GM18870 (cell line): ENCODE measurements around the gene CCDC170.

ENCODE experiments used
- ATAC-seq: cut with Tn5 transposase; IDR thresholded peaks from one replicate; pipeline ENCODE4 v1.9.1; 2021; ENCODE audit warnings: moderate library complexity; ENCODE audit not compliant: unreplicated experiment

The CCDC170 gene

DNA sequence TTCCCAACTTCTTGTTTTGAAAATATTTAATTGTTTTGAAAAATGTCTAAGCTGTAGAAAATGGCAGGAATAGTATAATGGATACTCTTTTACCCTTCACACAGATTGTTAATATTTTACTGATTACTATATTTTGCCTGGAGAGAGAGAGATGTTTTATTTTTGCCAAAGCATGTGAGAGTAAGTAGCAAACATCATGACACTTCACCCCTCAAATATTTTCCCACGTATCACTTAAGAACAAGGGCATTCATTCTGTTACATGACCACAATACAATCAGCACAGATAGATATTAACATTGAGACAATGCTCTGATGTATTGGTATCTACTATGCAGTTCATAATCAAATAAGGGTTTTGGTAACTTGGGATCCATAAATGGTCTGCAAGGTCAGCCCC lies 116.5 kb downstream of the CCDC170 start:
- ATAC-seq, result no peak

DNA sequence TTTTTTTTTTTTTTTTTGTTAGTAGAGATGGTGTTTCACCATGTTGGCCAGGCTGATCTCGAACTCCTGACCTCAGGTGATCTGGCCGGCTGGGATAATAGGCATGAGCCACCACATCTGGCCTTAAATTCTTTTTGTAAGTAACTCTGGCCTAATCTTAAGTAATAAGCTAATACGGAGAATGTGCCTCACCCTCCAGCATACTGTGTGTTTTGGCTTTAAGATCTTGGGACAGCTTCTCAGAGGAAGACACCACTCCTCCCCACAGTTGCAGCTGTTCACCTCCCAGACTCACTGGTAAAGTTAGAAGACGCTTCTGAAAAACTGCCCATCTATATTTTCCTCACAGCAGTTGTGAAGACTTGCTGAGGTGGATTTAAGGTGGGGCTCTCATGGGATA lies 120.8 kb downstream of the CCDC170 start:
- no peak for ATAC-seq

DNA sequence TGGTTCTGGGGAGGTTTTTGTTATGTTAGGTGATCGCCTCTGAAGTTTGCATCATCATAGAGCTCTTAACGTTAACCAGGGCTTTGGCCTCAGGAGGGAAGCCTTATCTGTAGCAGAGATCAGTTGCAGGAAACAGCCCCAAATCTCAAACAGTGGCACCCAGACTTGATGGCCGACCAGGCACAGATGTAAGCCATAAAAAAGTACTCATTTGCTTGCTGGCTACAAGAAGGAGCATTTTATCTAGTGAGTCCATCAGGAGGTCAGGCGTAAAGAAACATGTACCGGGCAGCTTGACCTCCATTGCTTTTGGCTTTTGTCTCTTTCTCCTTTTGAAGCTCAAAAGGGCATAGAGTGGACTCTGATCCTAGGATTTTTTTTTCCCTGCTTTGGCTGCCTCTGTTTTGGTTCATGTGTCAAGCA lies 122.3 kb downstream of the CCDC170 start:
- ATAC-seq, result no peak

DNA sequence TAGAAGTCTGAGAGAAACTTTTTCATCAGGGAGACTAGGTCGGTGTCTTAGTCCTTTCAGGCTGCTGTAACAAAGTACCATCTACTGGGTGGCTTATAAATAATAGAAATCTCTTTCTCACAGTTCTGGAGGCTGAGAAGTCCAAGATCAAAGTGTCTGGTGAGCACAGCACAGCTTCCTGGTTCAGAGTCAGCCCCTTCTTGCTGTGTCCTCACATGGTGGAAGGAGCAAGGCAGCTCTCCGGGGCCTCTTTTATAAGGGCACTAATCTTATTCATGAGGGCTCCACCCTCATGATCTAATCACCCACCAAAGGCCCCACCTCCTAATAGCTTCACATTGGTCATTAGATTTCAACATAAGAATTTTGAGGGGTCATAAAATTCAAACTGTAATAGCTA lies 122.8 kb downstream of the CCDC170 start:
- ATAC-seq, result no peak

DNA sequence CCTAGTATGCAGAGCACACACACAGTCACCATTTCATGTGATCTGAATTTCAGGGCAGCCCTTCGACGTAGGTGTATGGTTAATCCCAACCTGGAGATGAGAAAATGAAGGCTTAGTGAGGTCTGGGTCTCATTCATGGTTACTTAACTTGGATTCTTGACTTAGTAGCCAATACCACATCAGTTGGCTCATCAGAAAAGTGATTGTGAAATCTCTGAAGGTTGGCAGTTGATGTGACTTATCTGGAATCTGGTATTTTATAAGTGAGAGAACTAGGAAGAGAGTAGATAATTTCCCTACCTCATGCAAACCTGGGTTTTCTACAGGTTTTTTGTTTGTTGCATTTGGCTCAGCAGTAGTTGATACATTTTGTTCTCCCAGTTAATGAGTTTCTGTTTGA lies 123.7 kb downstream of the CCDC170 start:
- no peak for ATAC-seq

DNA sequence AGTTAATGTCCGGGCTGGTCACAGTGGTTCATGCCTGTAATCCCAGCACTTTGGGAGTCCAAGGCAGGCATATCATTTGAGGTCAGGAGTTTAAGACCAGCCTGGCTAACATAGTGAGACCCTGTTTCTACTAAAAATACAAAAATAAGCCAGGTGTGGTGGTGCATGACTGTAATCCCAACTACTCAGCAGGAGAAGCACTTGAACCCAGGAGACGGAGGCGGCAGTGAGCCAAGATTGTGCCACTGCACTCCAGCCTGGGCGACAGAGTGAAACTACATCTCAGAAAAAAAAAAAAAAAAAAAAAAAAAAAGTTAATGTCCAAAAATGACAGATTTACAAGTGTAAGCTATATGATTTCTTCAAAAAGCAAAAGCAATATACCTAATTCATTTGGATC lies 124.9 kb downstream of the CCDC170 start:
- ATAC-seq, result no peak

DNA sequence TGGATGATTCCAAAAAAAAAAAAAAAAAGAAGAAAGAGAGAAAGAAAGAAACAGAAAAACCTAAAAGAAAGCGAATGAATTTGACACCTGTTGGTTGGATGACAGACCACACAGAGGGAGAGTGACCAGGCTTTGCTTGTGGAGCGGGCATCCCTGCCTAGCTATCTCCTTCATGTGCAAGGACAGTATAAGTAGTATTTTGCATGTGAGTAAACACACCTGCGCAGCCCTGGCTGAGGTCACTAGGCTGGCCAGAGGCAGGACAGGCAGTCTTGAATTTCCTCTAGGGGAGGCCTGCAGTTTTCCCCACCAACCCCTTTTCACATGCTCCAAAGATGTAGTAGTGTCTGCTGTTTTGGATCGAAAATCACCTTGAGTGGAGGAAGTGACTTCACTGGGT lies 126.4 kb downstream of the CCDC170 start:
- no peak for ATAC-seq

DNA sequence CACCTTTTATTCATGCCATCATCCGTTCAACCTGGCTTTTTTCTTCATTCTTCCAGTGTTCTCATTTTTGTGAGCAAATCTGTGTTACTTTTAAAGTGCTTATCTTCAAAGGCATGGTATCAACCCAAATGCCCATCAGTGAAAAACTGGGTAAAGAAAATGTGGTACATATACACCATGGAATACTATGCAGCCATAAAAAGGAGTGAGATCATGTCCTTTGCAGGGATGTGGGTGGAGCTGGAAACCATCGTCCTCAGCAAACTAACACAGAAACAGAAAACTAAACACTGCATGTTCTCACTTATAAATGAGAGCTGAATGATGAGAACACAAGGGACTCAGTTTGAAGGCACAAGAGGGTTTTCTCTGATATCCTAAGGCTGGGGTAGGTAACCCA lies 130.3 kb downstream of the CCDC170 start:
- ATAC-seq, result no peak

DNA sequence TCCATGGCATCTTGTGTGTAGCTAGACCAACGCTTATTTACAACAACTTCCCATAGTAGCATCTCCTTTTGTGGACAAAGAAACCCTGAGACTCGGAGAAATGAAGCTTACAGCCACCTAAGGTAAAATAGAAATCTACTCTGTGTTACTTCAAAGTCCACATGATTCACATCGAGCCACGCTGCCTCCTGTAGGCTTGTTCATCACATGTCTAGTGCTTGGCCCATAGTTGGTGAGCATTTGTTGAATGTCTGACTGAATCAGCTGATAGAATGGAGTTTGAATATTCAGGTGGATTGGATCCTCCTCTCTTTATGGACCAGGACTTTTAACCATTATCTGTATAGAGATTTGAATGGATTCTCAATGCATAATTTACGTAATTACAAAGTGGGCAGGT lies 130.7 kb downstream of the CCDC170 start:
- no peak for ATAC-seq

DNA sequence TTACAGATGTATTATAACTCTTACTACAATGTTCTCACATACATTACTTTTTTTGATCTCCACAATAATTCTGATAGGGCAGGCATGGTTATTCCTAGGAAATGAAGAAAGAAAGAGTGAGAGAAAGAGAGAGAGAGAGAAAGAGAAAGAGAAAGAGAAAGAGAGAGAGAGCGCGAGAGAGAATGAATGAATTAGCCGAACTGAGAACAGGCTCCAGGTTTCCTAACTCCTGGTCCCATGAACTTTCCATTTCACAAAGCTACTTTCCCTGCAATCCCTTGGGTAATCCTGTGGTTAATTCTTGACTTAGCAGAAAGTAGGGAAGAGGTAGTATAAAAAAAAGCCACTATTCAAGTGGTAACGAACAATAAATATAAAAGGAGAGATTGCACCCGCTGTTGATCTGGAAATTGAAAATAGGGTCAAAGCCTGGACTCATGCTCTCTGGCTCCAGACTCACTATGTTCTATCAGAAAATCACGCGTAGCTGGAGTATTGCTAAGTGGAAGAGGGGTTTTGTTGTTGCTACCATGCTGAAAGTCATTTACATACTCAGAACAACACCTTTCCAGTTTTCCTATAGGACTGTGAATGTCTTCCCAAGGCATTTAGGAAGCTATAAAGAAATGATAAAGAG lies 131.2 kb downstream of the CCDC170 start:
- no peak for ATAC-seq

DNA sequence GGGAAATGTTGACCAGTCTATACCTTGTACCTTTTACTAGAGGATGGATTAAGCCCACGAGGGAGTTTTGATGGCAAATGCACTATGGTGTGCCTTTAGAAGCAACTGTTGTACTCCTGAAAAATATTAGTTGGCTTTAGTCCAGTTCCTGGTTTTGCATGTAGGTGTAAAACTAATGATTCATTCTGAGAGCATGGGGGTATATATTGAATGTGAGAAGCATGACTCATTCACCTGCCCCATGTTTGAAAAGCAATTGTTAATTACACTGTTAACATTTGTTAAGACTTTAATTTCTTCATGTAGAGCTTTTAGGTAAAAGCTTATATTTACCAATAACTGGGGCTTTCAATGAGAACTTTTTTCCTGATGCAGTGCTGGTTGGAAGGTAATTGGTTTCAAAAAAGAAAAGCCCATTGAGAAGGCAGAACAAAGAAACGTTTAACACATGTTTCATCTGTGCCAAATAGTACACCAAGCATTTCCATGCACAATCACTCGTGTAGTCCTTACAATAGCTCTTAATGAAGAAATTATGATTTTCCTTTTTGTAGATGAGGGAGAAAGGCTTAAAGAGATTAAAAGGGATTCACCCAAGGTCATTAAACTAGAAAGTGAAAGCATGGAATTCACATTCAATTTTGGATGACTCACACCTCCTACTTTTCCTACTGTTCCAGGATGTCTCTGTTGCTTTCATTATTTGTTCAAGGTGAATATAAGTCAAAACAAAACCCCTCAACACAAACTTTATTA lies 134.1 kb downstream of the CCDC170 start:
- ATAC-seq, result peak; percentile 75

DNA sequence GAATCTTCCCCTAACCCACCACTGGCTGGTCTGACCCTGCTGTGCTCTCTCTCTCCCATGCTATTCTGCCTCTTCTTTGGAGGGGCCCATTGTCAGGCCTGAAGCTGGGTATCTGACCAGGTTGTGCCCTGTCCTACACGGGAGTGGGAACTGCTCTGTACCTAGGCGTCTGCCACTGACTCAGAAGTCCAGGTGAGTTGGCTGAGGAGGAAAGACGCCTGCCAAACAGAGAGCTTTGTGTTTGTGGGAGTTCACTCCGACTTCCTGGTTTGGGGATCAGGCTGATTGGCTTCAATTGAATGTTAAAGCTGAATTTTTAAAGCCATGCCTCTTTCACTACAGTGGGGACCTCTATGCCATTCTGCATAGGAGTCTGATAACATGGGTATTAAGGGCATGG lies 136.0 kb downstream of the CCDC170 start:
- no peak for ATAC-seq

DNA sequence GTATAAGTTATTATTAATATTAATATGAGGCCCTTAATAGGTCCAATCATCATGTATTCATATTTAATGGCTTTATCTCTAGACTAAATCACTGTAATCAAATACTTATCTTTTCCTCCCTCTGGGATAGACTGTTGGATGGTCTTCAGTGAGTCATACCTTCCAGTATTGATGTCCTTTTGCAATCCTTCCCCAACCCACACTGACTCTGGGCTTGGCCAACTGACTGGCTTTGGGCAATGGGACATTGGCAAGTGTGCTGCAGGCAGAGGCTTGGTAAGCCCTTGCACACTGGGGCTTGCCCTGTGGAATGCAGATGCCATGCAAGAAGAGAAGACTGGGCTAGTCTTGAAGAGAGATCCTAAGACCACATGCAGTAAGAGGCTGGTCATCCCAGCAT lies 136.6 kb downstream of the CCDC170 start:
- no peak for ATAC-seq

DNA sequence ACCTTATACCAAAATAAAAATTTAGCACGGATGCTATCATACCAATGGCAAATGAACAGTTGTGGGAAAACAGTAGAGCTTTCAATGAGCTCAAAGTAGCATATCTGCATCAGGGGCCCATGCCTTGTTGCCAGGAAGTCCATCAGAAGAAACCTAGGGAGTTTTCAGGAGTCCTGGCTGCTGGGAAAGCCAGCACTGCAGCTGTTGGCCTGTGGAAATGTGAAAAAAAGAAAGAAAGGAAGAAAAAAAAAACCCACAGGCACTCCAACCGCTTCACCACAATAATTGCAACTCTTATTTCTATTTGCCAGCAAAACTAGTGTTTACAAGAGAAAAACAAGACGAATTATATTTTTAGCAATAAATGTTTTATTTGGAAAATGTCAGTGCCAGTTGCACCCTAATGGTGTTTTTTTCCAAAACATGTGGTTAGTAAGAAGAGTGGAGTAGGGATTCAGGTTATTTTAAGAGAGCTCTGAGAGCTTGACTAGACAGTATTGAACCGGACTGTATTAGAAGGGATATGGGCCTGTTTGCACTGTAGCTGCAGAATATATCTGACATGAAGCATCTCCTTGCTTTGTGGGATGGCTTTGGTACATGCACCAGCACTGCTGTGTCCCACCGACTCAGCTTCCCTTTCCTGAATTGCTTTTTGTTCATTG lies 137.3 kb downstream of the CCDC170 start:
- no peak for ATAC-seq

DNA sequence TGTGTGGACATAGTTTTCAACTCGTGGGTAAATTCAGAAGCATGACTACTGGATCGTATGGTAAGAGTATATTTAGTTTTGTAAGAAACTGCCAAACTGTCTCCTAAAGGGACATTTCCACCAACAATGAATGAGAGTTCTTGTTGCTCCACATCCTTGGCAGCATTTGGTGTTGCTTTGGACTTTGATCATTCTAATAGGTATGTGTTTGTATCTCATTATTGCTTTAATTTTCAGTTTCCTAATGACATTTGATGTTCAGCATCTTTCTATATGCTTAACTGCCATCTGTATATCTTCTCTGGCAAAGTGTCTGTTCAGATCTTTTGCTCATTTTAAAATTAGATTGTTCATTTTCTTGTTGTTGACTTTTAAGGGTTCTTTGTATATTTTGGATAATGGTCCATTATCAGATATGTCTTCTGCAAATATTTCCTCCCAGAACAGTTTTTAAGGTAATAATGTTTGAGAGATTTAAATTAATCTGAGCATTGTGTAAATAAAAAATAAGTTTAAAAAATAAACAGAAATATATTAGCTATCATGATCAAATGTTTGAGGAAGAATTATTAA lies 138.7 kb downstream of the CCDC170 start:
- ATAC-seq, result no peak

DNA sequence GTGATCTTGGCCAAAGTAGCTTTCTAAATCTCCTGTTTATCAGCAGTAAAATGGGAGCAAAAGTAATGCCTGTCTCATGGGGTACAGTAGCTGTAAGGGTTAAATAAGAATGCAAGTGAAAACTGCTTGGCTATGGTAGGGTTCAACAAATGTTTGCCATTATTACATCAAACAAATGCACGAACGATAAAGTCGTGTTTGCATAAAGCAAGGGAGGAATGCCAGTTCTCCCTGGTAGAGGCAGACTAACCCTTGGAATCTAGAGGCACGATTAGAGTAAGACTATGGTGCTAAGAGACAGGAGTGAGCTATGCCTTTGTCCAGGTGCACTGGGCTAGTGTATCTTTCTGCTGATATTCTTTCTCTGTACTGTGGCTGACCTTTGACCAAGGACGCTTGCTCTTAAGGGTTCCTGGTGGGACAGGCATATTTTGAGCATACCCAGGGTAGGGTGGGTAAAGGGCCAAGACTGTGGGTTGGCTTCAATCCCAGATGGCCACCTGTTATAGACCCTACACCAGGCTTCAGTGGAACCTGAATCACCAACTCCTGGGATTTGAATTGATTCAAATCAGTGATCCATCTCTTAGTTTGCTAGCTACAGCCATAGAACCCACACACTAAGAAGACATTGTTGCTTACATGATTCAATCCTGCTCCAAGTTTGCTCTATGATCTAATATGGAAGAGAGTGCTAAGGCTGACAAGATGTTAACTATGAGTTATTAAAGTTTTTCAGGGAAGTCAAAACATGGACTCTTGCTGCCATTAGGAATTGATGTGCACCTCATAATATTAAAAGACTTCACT lies 139.9 kb downstream of the CCDC170 start:
- no peak for ATAC-seq

DNA sequence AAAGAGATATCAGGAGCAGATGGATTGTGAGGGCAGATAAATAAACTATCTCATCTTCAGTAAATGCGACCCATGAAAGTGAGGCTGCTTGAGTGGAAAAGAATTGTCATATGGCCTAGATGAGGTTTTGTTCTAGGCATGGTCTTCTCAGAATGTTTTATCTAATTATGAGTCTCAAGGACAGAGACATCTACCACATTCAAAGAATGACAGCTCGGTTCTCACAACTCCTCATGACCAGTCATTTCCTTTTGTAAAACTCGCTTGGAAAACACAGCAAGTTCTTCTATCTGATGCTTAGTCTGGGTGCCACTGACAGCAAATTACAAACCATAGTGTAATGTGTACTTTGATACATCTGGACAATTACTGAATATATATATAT lies 140.5 kb downstream of the CCDC170 start:
- ATAC-seq, result no peak

DNA sequence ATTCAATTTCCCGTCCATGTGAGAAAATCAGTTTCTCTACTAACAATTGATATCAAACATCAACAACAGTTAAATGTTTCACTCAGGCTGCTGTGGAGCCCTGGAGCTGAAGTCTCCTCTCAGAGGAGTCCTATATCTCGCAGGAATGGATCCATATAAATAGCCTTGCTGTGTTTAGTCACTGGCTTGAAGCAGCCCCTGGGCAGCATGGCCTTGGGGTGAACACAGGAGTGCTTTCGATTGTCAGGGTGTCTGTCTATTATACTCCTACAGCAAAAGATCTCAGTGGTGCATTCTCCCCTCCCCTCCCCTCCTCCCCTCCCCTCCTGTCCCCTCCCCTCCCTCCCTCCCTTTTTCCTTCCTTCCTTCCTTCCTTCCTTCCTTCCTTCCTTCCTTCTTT lies 141.9 kb downstream of the CCDC170 start:
- ATAC-seq, result no peak

DNA sequence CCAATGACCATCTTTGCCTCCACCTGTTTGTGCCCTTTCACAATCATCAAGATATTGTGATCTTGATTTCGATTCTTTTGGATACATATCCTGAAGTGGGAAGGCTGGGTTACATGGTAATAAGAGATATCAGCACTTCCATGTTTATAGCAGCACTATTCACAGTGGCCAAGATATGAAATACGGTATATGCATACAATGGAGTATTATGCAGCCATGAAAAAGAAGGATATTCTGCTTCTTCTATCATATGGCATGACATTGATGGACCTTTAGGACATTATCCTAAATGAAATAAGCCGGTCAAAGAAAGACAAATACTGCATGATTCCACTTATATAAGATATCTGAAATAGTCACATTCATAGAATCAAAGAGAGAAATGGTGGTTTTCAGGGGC lies 144.0 kb downstream of the CCDC170 start:
- no peak for ATAC-seq

DNA sequence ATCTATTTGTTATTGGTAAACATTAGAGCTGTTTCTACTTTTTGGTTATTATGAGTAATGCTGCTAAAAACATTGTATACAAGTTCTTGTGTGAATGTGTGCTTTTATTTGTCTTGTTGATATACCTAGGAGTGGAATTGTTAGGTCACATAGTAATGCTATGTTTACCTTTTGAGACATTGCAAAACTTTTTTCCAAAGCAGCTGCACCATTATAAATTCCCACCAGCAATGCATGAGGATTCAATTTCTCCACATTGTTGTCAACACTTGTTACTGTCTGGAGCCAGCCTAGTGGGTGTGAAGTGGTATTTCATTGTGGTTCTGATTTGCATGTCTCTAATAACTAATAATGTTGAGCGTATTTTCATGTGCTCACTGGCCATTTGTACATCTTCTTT lies 145.9 kb downstream of the CCDC170 start:
- no peak for ATAC-seq

DNA sequence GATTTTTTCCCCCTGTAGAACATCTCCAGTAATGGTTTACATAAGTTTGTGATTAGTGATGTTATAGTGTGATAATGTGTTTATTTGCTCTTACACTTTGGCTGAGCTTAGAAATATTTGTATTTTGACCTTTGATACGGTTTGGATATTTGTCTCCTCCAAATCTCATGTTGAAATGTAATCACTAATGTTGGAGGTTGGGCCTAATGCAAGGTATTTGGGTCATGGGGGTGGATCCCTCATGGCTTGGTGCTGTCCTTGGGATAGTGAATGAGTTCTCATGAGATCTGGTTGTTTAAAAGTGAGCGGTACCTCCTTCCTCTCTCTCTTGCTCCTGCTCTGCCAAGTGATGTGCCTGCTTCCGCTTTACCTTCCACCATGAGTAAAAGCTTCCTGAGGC lies 147.2 kb downstream of the CCDC170 start:
- ATAC-seq, result no peak
